ENCODE results near the gene MISP3. TPM values are rescaled to one million over a fixed set of nuclear protein-coding genes. Genes with fewer than 3 reads are reported as not detected.

MISP3 gene
- total RNA-seq, 1 donor from 2014 or later, result 2.7 TPM

- Histone ChIP-seq H3K4me1 (peaks cover 33% of the 10 kb centered on the region), H3K36me3 (no peaks in the 10 kb centered on the region), H3K4me3 (peak overlapping the region; percentile 60 to 67), H3K9me3 (no peaks in the 10 kb centered on the region), H3K27me3 (no peaks in the 10 kb centered on the region), H3K27ac (peak overlapping the region; percentile 93)
- TF ChIP-seq POLR2AphosphoS5 (IDR thresholded peaks at IDR 0.05; ENCODE audit: insufficient read depth in 1 of 2, low read depth in 1 of 2) (no peak), POLR2A (IDR thresholded peaks at IDR 0.05) (no peak), CTCF (IDR thresholded peaks at IDR 0.05) (no peak)
- DNase-seq (ENCODE audit: extremely low spot score in 2 of 2), result no peak
- intact Hi-C loops (cut with DNase I), result loop anchor here (2.0 to 5.0 kb wide), 2 partner anchors 63 to 193 kb away; partner anchors contain the start of gene ASF1B
Measured at GRCh38 chr19:14073925-14074838, 1.6 kb downstream of the MISP3 start.

GRCh38 chr19:14078411-14078810 lies 5.8 kb downstream of the MISP3 start:
- H3K4me1 ChIP-seq, result peaks cover 41% of the 10 kb centered on the region

GRCh38 chr19:14080887-14081796 lies 8.6 kb downstream of the MISP3 start:
- peak; percentile 99 for DNase-seq (ENCODE audit: extremely low spot score in 2 of 2)
- H3K36me3 ChIP-seq, result no peaks in the 10 kb centered on the region
- peak overlapping the region; percentile 92 for H3K27ac ChIP-seq
- no peaks in the 10 kb centered on the region for H3K9me3 ChIP-seq
- peaks cover 25% of the 10 kb centered on the region for H3K4me1 ChIP-seq
- H3K4me3 ChIP-seq, result peak overlapping the region; percentile 61 to 79
- TF ChIP-seq POLR2A (IDR thresholded peaks at IDR 0.05), result peak; percentile 13 to 76
- peak in 2 of 3 experiments; percentile 7 to 26 for TF ChIP-seq CTCF (IDR thresholded peaks at IDR 0.05)
- peak; percentile 95 to 100 for TF ChIP-seq POLR2AphosphoS5 (IDR thresholded peaks at IDR 0.05; ENCODE audit: insufficient read depth in 1 of 2, low read depth in 1 of 2)
- H3K27me3 ChIP-seq, result no peaks in the 10 kb centered on the region
- intact Hi-C loops (cut with DNase I), result loop anchor here (5.0 kb wide), 1 partner anchor 36 kb away; the partner anchor contains the start of gene PRKACA

More at GRCh38 chr19:14078411-14078810, 5.8 kb downstream of the MISP3 start:
- Histone ChIP-seq H3K4me3 (no peak overlapping the region), H3K9me3 (no peaks in the 10 kb centered on the region), H3K36me3 (no peaks in the 10 kb centered on the region), H3K27ac (no peak overlapping the region), H3K27me3 (no peaks in the 10 kb centered on the region)
- TF ChIP-seq POLR2A (IDR thresholded peaks at IDR 0.05), result no peak
- TF ChIP-seq CTCF (IDR thresholded peaks at IDR 0.05), result no peak
- TF ChIP-seq POLR2AphosphoS5 (IDR thresholded peaks at IDR 0.05; ENCODE audit: insufficient read depth in 1 of 2, low read depth in 1 of 2), result no peak
- no peak for DNase-seq (ENCODE audit: extremely low spot score in 2 of 2)
- intact Hi-C loops (cut with DNase I), result no loop called here

GRCh38 chr19:14081797-14082674 lies 9.4 kb downstream of the MISP3 start:
- Histone ChIP-seq H3K36me3 (no peaks in the 10 kb centered on the region), H3K27me3 (no peaks in the 10 kb centered on the region), H3K4me3 (peak overlapping the region; percentile 61 to 79), H3K27ac (peak overlapping the region; percentile 92), H3K9me3 (no peaks in the 10 kb centered on the region), H3K4me1 (peaks cover 25% of the 10 kb centered on the region)
- peak in 1 of 2 donors; percentile 80 for TF ChIP-seq POLR2AphosphoS5 (IDR thresholded peaks at IDR 0.05; ENCODE audit: insufficient read depth in 1 of 2, low read depth in 1 of 2)
- no peak for TF ChIP-seq CTCF (IDR thresholded peaks at IDR 0.05)
- no peak for DNase-seq (ENCODE audit: extremely low spot score in 2 of 2)
- intact Hi-C loops (cut with DNase I), result loop anchor here (5.0 kb wide), 1 partner anchor 35 kb away; the partner anchor contains the start of gene PRKACA
